GM23338 (cell line): Measurements from ENCODE around the gene DDB1. TPM values are rescaled to one million over a fixed set of nuclear protein-coding genes. Genes with fewer than 3 reads are reported as not detected.
A peak's percentile ranks its signal among the peaks of the same experiment; 100 is the strongest.

Experiments
- ATAC-seq: fragments of 200-7000 bp; cut with Tn5 transposase; 3 replicates; pipeline ENCODE4 v1.9.1; 2020
- DNase-seq: peaks from one replicate; pipeline ENCODE4 v3.0.0-alpha.2; 2015; ENCODE audit warnings: low spot score
- H2AFZ ChIP-seq: fragments of 200-600 bp; sonication (generic); 2 replicates; pipeline ENCODE4 v1.8.0; 2016; ENCODE audit warnings: antibody characterized with exemption, mild to moderate bottlenecking, moderate library complexity
- H3F3A ChIP-seq: fragments of 200-600 bp; sonication (generic); replicated peaks from 2 replicates; pipeline ENCODE4 v1.8.0; 2017; ENCODE audit warnings: antibody characterized with exemption, mixed run types, low read depth
- H3K27ac ChIP-seq: fragments of 200-600 bp; sonication (generic); 2 replicates; pipeline ENCODE4 v1.6.1; 2016; ENCODE audit warnings: low read depth
- H3K27me3 ChIP-seq: fragments of 200-600 bp; sonication (generic); 2 replicates; pipeline ENCODE4 v1.8.0; 2016; ENCODE audit warnings: mild to moderate bottlenecking, mixed run types, moderate library complexity; ENCODE audit not compliant: insufficient read depth
- H3K36me3 ChIP-seq: fragments of 200-600 bp; sonication (generic); 2 replicates; pipeline ENCODE4 v1.8.0; 2016; ENCODE audit warnings: mild to moderate bottlenecking; ENCODE audit not compliant: insufficient read depth
- H3K4me1 ChIP-seq: fragments of 200-600 bp; sonication (generic); 2 replicates; pipeline ENCODE4 v1.8.0; 2016; ENCODE audit warnings: mild to moderate bottlenecking, moderate library complexity; ENCODE audit not compliant: insufficient read depth
- H3K4me2 ChIP-seq: fragments of 200-600 bp; sonication (generic); 2 replicates; pipeline ENCODE4 v1.7.1; 2017; ENCODE audit warnings: mixed run types
- H3K4me3 ChIP-seq: fragments of 200-600 bp; sonication (generic); 2 replicates; pipeline ENCODE4 v1.6.1; 2016; ENCODE audit warnings: mixed run types
- H3K79me2 ChIP-seq: fragments of 200-600 bp; sonication (generic); replicated peaks from 2 replicates; pipeline ENCODE4 v1.8.0; 2017; ENCODE audit warnings: mild to moderate bottlenecking; ENCODE audit not compliant: insufficient read depth
- H3K9me2 ChIP-seq: fragments of 200-600 bp; sonication (generic); 2 replicates; pipeline ENCODE4 v1.8.0; 2017; ENCODE audit not compliant: insufficient read depth
- H4K20me1 ChIP-seq: fragments of 200-600 bp; sonication (generic); replicated peaks from 2 replicates; pipeline ENCODE4 v1.8.0; 2017; ENCODE audit warnings: mild to moderate bottlenecking; ENCODE audit not compliant: insufficient read depth
- H3K27ac Mint-ChIP-seq: 2 replicates; pipeline ENCODE4 v1.8.0; 2020; ENCODE audit warnings: inconsistent platforms, mild to moderate bottlenecking, moderate library complexity, mixed read lengths
- H3K27me3 Mint-ChIP-seq: 3 replicates; pipeline ENCODE4 v1.8.0; 2022; ENCODE audit warnings: low read depth, mild to moderate bottlenecking, moderate library complexity, mixed read lengths, inconsistent platforms; ENCODE audit not compliant: insufficient read depth, poor library complexity
- H3K36me3 Mint-ChIP-seq: 3 replicates; pipeline ENCODE4 v1.8.0; 2021; ENCODE audit warnings: low read depth, mild to moderate bottlenecking, inconsistent platforms, moderate library complexity, mixed read lengths
- H3K4me1 Mint-ChIP-seq: 3 replicates; pipeline ENCODE4 v1.8.0; 2020; ENCODE audit warnings: mild to moderate bottlenecking, inconsistent platforms, mixed read lengths
- H3K4me3 Mint-ChIP-seq: 3 replicates; pipeline ENCODE4 v1.8.0; 2021; ENCODE audit warnings: moderate library complexity, mild to moderate bottlenecking, inconsistent platforms, mixed read lengths
- H3K9me3 Mint-ChIP-seq: 3 replicates; pipeline ENCODE4 v1.8.0; 2020; ENCODE audit warnings: moderate library complexity, mild to moderate bottlenecking, inconsistent platforms, mixed read lengths
- CREB1 ChIP-seq: fragments of 250-450 bp; sonication (Bioruptor Pico); IDR thresholded peaks from 2 replicates; pipeline ENCODE4 v1.5.0; 2020; ENCODE audit warnings: low read depth, mild to moderate bottlenecking, moderate library complexity
- CTCF ChIP-seq, 2 experiments: fragments of 200-600 bp in 1 of 2; sonication (generic) in 1 of 2; conservative IDR thresholded peaks; 2 replicates each; pipeline versions ENCODE4 v1.5.1 to v1.6.1; 2016 to 2017; ENCODE audit warnings: antibody characterized with exemption in 2 of 2, low read depth in 2 of 2, mild to moderate bottlenecking in 2 of 2, moderate library complexity in 1 of 2
- ETS1 ChIP-seq: IDR thresholded peaks from 2 replicates; pipeline ENCODE4 v1.6.1; 2016; ENCODE audit warnings: antibody characterized with exemption
- EZH2 ChIP-seq: fragments of 200-600 bp; sonication (generic); IDR thresholded peaks from one replicate; pipeline ENCODE4 v1.8.0; 2017; ENCODE audit warnings: antibody characterized with exemption, mild to moderate bottlenecking, low read depth; ENCODE audit not compliant: unreplicated experiment
- EZH2phosphoT487 ChIP-seq: fragments of 200-600 bp; sonication (generic); IDR thresholded peaks from one replicate; pipeline ENCODE4 v1.8.1; 2018; ENCODE audit warnings: antibody characterized with exemption; ENCODE audit not compliant: unreplicated experiment
- JUNB ChIP-seq: IDR thresholded peaks from one replicate; pipeline ENCODE4 v1.6.1; 2016; ENCODE audit warnings: antibody characterized with exemption; ENCODE audit not compliant: unreplicated experiment
- NANOG ChIP-seq: IDR thresholded peaks from 2 replicates; pipeline ENCODE4 v1.6.1; 2016; ENCODE audit warnings: antibody characterized with exemption, borderline replicate concordance
- POLR2AphosphoS5 ChIP-seq: IDR thresholded peaks from 2 replicates; pipeline ENCODE4 v1.6.1; 2016; ENCODE audit warnings: antibody characterized with exemption, low read depth
- REST ChIP-seq: IDR thresholded peaks from one replicate; pipeline ENCODE4 v1.6.1; 2018; ENCODE audit warnings: antibody characterized with exemption; ENCODE audit not compliant: unreplicated experiment
- STAT1 ChIP-seq: IDR thresholded peaks from one replicate; pipeline ENCODE4 v1.6.1; 2016; ENCODE audit warnings: antibody characterized with exemption; ENCODE audit not compliant: unreplicated experiment
- ZNF114 ChIP-seq: fragments of 250-450 bp; sonication (Bioruptor Pico); IDR thresholded peaks from 2 replicates; pipeline ENCODE4 v1.5.0; 2020; ENCODE audit warnings: mild to moderate bottlenecking, moderate library complexity
- ZNF331 ChIP-seq: fragments of 250-450 bp; sonication (Bioruptor Pico); IDR thresholded peaks from 2 replicates; pipeline ENCODE4 v1.5.0; 2020; ENCODE audit warnings: low read depth, mild to moderate bottlenecking, moderate library complexity
- ZNF462 ChIP-seq: fragments of 250-450 bp; sonication (Bioruptor Pico); IDR thresholded peaks from 2 replicates; pipeline ENCODE4 v1.5.0; 2020; ENCODE audit warnings: mild to moderate bottlenecking, moderate library complexity
- polyA plus RNA-seq: library from polyadenylated mRNA; unstranded; fragments of >200 nt; fragmentation: Nextera tagmentation; extraction: Ambion mirVana; gene quantifications from 2 replicates; pipeline ENCODE4 v1.2.1, GENCODE V29; 2016
- total RNA-seq: library from RNA; depleted of rRNA; stranded (reverse); fragments of >200 nt; shearing (Covaris generic); gene quantifications from 2 replicates; pipeline ENCODE4 v1.2.3, GENCODE V29; 2014

DDB1 gene
- total and polyA plus RNA-seq, 2 experiments from 2014 or later: 102 to 282 TPM

GRCh38 chr11:61362542-61362875 lies 29.6 kb upstream of the DDB1 start:
- Mint-ChIP-seq H3K27ac (peak overlapping the region; percentile 98), H3K27me3 (peaks cover 8% of the 10 kb centered on the region), H3K36me3 (peaks cover 44% of the 10 kb centered on the region), H3K9me3 (no peaks in the 10 kb centered on the region), H3K4me1 (peaks cover 17% of the 10 kb centered on the region), H3K4me3 (peak overlapping the region; percentile 99)
- H3F3A ChIP-seq: peaks cover 10% of the 10 kb centered on the region; the same call in 1 of the 2 replicates
- H3K36me3 ChIP-seq: peaks cover 27% of the 10 kb centered on the region
- H3K27me3 ChIP-seq: no peaks in the 10 kb centered on the region
- ATAC-seq (peak; percentile 6), DNase-seq (peak; percentile 48)
- TF ChIP-seq CREB1 (CRISPR knock-in tag) (no peak), EZH2 (no peak), EZH2phosphoT487 (no peak), JUNB (no peak), ZNF331 (CRISPR knock-in tag) (no peak), ZNF114 (no peak), CTCF (conservative IDR thresholded peaks at IDR 0.05; ENCODE audit: low read depth in 2 of 2) (no peak), NANOG (no peak), ETS1 (no peak), STAT1 (no peak), ZNF462 (CRISPR knock-in tag) (no peak), REST (no peak), POLR2AphosphoS5 (no peak)
- H2AFZ ChIP-seq: peak overlapping the region; percentile 97
- H3K4me2 ChIP-seq: peak overlapping the region; percentile 97
- H3K79me2 ChIP-seq: peaks cover 36% of the 10 kb centered on the region
- H4K20me1 ChIP-seq: peaks cover 9% of the 10 kb centered on the region; the same call in 1 of the 2 replicates
- H3K9me2 ChIP-seq: no peaks in the 10 kb centered on the region
- peak overlapping the region; percentile 86 for H3K4me3 ChIP-seq
- peaks cover 11% of the 10 kb centered on the region for H3K4me1 ChIP-seq
- H3K27ac ChIP-seq: peak overlapping the region; percentile 100
